BE2C (cell line): ENCODE results near the gene PLCXD1.

ENCODE experiments used
- DNase-seq: peaks from one replicate; pipeline ENCODE4 v3.0.0-alpha.2; 2020
- H3K27me3 ChIP-seq: fragments of 250-450 bp; sonication (Bioruptor Pico); 2 replicates; pipeline ENCODE4 v1.5.1; 2020; ENCODE audit warnings: mild to moderate bottlenecking
- H3K36me3 ChIP-seq: fragments of 250-450 bp; sonication (Bioruptor Pico); 2 replicates; pipeline ENCODE4 v1.5.1; 2020; ENCODE audit warnings: mild to moderate bottlenecking
- H3K4me1 ChIP-seq: fragments of 250-450 bp; sonication (Bioruptor Pico); 2 replicates; pipeline ENCODE4 v1.5.1; 2020
- H3K4me3 ChIP-seq: 2 replicates; pipeline ENCODE4 v1.5.1; 2011; ENCODE audit warnings: low read depth, low read length
- H3K9me3 ChIP-seq: fragments of 250-450 bp; sonication (Bioruptor Pico); 2 replicates; pipeline ENCODE4 v1.5.1; 2020
- CTCF ChIP-seq: IDR thresholded peaks from 2 replicates; pipeline ENCODE4 v1.5.1; 2012; ENCODE audit warnings: mild to moderate bottlenecking, low read depth, low read length

PLCXD1 gene

GRCh38 chrX:332496-332860 is 51.3 kb downstream of the PLCXD1 start:
- Histone ChIP-seq H3K4me3 (no peak overlapping the region), H3K36me3 (no peaks in the 10 kb centered on the region), H3K4me1 (no peaks in the 10 kb centered on the region), H3K9me3 (no peaks in the 10 kb centered on the region), H3K27me3 (no peaks in the 10 kb centered on the region)
- no peak for TF ChIP-seq CTCF
- no peak for DNase-seq

- Histone ChIP-seq H3K9me3 (no peaks in the 10 kb centered on the region), H3K36me3 (no peaks in the 10 kb centered on the region), H3K4me1 (no peaks in the 10 kb centered on the region), H3K27me3 (no peaks in the 10 kb centered on the region), H3K4me3 (no peak overlapping the region)
- TF ChIP-seq CTCF: no peak
- no peak for DNase-seq
Observed at GRCh38 chrX:332916-333610, 51.9 kb downstream of the PLCXD1 start.

GRCh38 chrX:333611-334311 is 52.6 kb downstream of the PLCXD1 start:
- TF ChIP-seq CTCF: no peak
- Histone ChIP-seq H3K27me3 (no peaks in the 10 kb centered on the region), H3K4me1 (no peaks in the 10 kb centered on the region), H3K4me3 (no peak overlapping the region), H3K9me3 (no peaks in the 10 kb centered on the region), H3K36me3 (no peaks in the 10 kb centered on the region)
- no peak for DNase-seq

GRCh38 chrX:334331-334891 is 53.2 kb downstream of the PLCXD1 start:
- no peak for TF ChIP-seq CTCF
- Histone ChIP-seq H3K9me3 (no peaks in the 10 kb centered on the region), H3K4me1 (no peaks in the 10 kb centered on the region), H3K27me3 (no peaks in the 10 kb centered on the region), H3K4me3 (no peak overlapping the region), H3K36me3 (no peaks in the 10 kb centered on the region)
- no peak for DNase-seq

- H3K27me3 ChIP-seq: no peaks in the 10 kb centered on the region
Observed at GRCh38 chrX:334971-335757, 54.0 kb downstream of the PLCXD1 start.

More at GRCh38 chrX:334971-335757, 54.0 kb downstream of the PLCXD1 start:
- H3K4me3 ChIP-seq: no peak overlapping the region
- H3K9me3 ChIP-seq: no peaks in the 10 kb centered on the region
- no peaks in the 10 kb centered on the region for H3K36me3 ChIP-seq
- no peak for TF ChIP-seq CTCF
- H3K4me1 ChIP-seq: no peaks in the 10 kb centered on the region
- DNase-seq: no peak
